CD4-positive, alpha-beta memory T cell (primary cell): ENCODE results near the gene TAF5. TPM values are rescaled to one million over a fixed set of nuclear protein-coding genes. Genes with fewer than 3 reads are reported as not detected.
"Not testable (repeated sequence)": the region's sequence is repeated elsewhere in the genome, so short reads cannot be mapped to it uniquely, and the experiment has no call there.

Experiments used
- CTCF ChIA-PET: fragments of 350-600 bp; sonication (Branson Sonifier 250); formaldehyde crosslinking; loops from one replicate; lab custom pipeline; 2021; ENCODE audit warnings: inconsistent platforms; ENCODE audit not compliant: partially characterized antibody; lab: Charles Lee
- POLR2A ChIA-PET: fragments of 350-600 bp; sonication (Branson Sonifier 250); formaldehyde crosslinking; loops from one replicate; lab custom pipeline; 2021; ENCODE audit not compliant: partially characterized antibody; lab: Charles Lee
- DNase-seq, 5 donors: peaks; one replicate each; pipeline versions ENCODE4 v3.0.0 to v3.0.0-alpha.2; 2020 to 2022; ENCODE audit warnings: mixed read lengths in 1 of 5
- H3K27ac ChIP-seq: one replicate; pipeline ENCODE4 v1.7.0; 2013; ENCODE audit warnings: low read depth, low read length
- H3K27me3 ChIP-seq: 2 replicates; pipeline ENCODE4 v1.7.0; 2013; ENCODE audit warnings: mild to moderate bottlenecking, low read length, moderate library complexity; ENCODE audit not compliant: insufficient read depth
- H3K36me3 ChIP-seq: 2 replicates; pipeline ENCODE4 v1.7.0; 2013; ENCODE audit warnings: mild to moderate bottlenecking, low read length, moderate library complexity; ENCODE audit not compliant: insufficient read depth
- H3K4me1 ChIP-seq: 2 replicates; pipeline ENCODE4 v1.7.0; 2013; ENCODE audit warnings: mild to moderate bottlenecking, low read length, moderate library complexity; ENCODE audit not compliant: insufficient read depth
- H3K4me3 ChIP-seq, 2 donors: one replicate each; pipeline ENCODE4 v1.7.0; 2013; ENCODE audit warnings: low read length in 2 of 2, mild to moderate bottlenecking in 1 of 2
- H3K9me3 ChIP-seq, 2 donors: one replicate each; pipeline ENCODE4 v1.7.0; 2013; ENCODE audit warnings: low read length in 2 of 2, control low read depth in 1 of 2; ENCODE audit not compliant: control insufficient read depth in 1 of 2
- H3K27ac Mint-ChIP-seq, 7 donors: one replicate each; pipeline ENCODE4 v1.8.0; 2020 to 2021; ENCODE audit warnings: mixed read lengths in 7 of 7, mild to moderate bottlenecking in 6 of 7, inconsistent platforms in 3 of 7, moderate library complexity in 3 of 7
- H3K27me3 Mint-ChIP-seq, 2 donors: one replicate each; pipeline ENCODE4 v1.8.0; 2020 to 2021; ENCODE audit warnings: mixed read lengths in 2 of 2
- H3K36me3 Mint-ChIP-seq, 2 donors: one replicate each; pipeline ENCODE4 v1.8.0; 2020 to 2021; ENCODE audit warnings: mixed read lengths in 2 of 2, inconsistent platforms in 1 of 2, mild to moderate bottlenecking in 1 of 2
- H3K4me1 Mint-ChIP-seq, 4 donors: one replicate each; pipeline ENCODE4 v1.8.0; 2020 to 2021; ENCODE audit warnings: mixed read lengths in 4 of 4, mild to moderate bottlenecking in 1 of 4
- H3K4me3 Mint-ChIP-seq, 8 donors: one replicate each; pipeline ENCODE4 v1.8.0; 2020 to 2021; ENCODE audit warnings: mixed read lengths in 8 of 8, mild to moderate bottlenecking in 7 of 8, moderate library complexity in 6 of 8, inconsistent platforms in 3 of 8
- H3K9me3 Mint-ChIP-seq, 8 donors: one replicate each; pipeline ENCODE4 v1.8.0; 2020 to 2021; ENCODE audit warnings: mixed read lengths in 8 of 8, mild to moderate bottlenecking in 5 of 8, inconsistent platforms in 3 of 8, moderate library complexity in 1 of 8
- intact Hi-C: fragments of 100-400 bp; cut with micrococcal nuclease; formaldehyde crosslinking; loops from one replicate; pipeline ENCODE4 v1.15.1; 2023
- polyA plus RNA-seq, 2 donors: library from polyadenylated mRNA; unstranded; fragments of 300-500 nt; fragmentation: Illumina TruSeq; gene quantifications; one replicate each; pipeline ENCODE4 v1.2.3, GENCODE V29; 2021
- total RNA-seq, 2 experiments: library from RNA; stranded (reverse); gene quantifications; one replicate each; pipeline ENCODE4 v1.2.3, GENCODE V29; 2021

Gene TAF5
- total and polyA plus RNA-seq, 4 experiments from 2014 or later: 2.5 to 7.9 (median 5.8) TPM

- not testable (repeated sequence) for H3K9me3 Mint-ChIP-seq
- CTCF ChIA-PET: interaction anchor here (1.1 to 8.2 kb wide), 17 partner anchors 9 to 567 kb away, joined by 3 to 268 read pairs (median 7); partner anchors contain the start of genes CALHM2, CALHM3 and NEURL1
- intact Hi-C loops: loop anchor here (1.0 to 2.0 kb wide), 3 partner anchors 65 to 176 kb away; no protein-coding TSS in a partner anchor
These were observed 49.3 kb downstream of the TAF5 start for GRCh38 chr10:103417148-103417469.

GRCh38 chr10:103417601-103418000, 49.8 kb downstream of the TAF5 start:
- Mint-ChIP-seq H3K27me3 (no peaks in the 10 kb centered on the region), H3K9me3 (no peaks in the 10 kb centered on the region), H3K4me1 (peaks cover 4 to 8% (median 5%) of the 10 kb centered on the region in 4 donors), H3K27ac (no peak overlapping the region), H3K4me3 (no peak overlapping the region), H3K36me3 (peaks cover 74 to 86% of the 10 kb centered on the region in 2 donors)
- intact Hi-C loops: loop anchor here (1.0 to 2.0 kb wide), 3 partner anchors 65 to 175 kb away; no protein-coding TSS in a partner anchor
- POLR2A ChIA-PET: interaction anchor here (0.5 to 2.4 kb wide), 4 partner anchors 29 to 69 kb away, joined by 3 to 13 read pairs (median 7); no protein-coding TSS in a partner anchor
- no peaks in the 10 kb centered on the region for H3K4me1 ChIP-seq
- no peak overlapping the region for H3K27ac ChIP-seq
- DNase-seq: no peak
- no peaks in the 10 kb centered on the region for H3K27me3 ChIP-seq
- no peak overlapping the region for H3K4me3 ChIP-seq
- H3K36me3 ChIP-seq: peaks cover 87% of the 10 kb centered on the region
- CTCF ChIA-PET: interaction anchor here (1.1 to 8.2 kb wide), 15 partner anchors 9 to 568 kb away, joined by 3 to 268 read pairs (median 9); partner anchors contain the start of genes CALHM2, CALHM3 and NEURL1
- no peaks in the 10 kb centered on the region for H3K9me3 ChIP-seq

More at GRCh38 chr10:103417148-103417469, 49.3 kb downstream of the TAF5 start:
- H3K27me3 Mint-ChIP-seq, H3K4me1 ChIP-seq, DNase-seq, H3K4me3 Mint-ChIP-seq, H3K4me3 ChIP-seq, H3K9me3 ChIP-seq, H3K27ac ChIP-seq, H3K4me1 Mint-ChIP-seq, H3K27me3 ChIP-seq: not testable (repeated sequence)
- peaks cover 85% of the 10 kb centered on the region for H3K36me3 ChIP-seq
- POLR2A ChIA-PET: interaction anchor here (1.1 to 2.4 kb wide), 4 partner anchors 30 to 69 kb away, joined by 3 to 13 read pairs (median 7); no protein-coding TSS in a partner anchor
- H3K27ac Mint-ChIP-seq: peak overlapping the region in 2 of 7 donors; percentile 4 to 69
- peaks cover 69 to 84% of the 10 kb centered on the region in 2 donors for H3K36me3 Mint-ChIP-seq

DNA sequence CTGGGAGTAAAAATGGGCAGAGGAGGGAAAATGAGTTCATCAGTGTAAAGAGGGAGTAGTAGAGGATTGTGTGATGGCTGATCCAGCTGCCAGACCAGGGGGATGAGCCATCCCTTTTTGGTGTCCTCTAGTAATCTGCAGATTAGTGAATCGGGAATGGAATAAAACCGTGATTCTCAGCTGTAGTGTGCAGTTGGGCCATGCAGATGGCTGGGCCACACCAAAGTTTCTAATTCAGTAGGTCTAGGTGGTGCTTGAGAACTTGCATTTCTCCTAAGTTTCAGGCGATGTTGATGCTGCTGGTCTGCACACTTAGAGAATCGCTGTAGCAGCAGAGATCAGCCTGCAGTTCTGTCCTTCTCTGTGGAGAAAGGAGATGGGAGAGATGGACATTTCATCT, 51.3 kb downstream of the TAF5 start:
- Mint-ChIP-seq H3K36me3 (peaks cover 74 to 86% of the 10 kb centered on the region in 2 donors), H3K27ac (no peak overlapping the region), H3K4me3 (no peak overlapping the region), H3K4me1 (peaks cover 4 to 8% (median 6%) of the 10 kb centered on the region in 4 donors), H3K9me3 (no peaks in the 10 kb centered on the region), H3K27me3 (no peaks in the 10 kb centered on the region)
- no peak overlapping the region for H3K27ac ChIP-seq
- H3K27me3 ChIP-seq: no peaks in the 10 kb centered on the region
- H3K36me3 ChIP-seq: peaks cover 86% of the 10 kb centered on the region
- POLR2A ChIA-PET: interaction anchor here (1.2 to 1.4 kb wide), 2 partner anchors 64 to 72 kb away, joined by 3 read pairs; no protein-coding TSS in a partner anchor
- H3K4me3 ChIP-seq: no peak overlapping the region
- DNase-seq: no peak
- CTCF ChIA-PET: interaction anchor here (1.0 to 8.2 kb wide), 6 partner anchors 10 to 267 kb away, joined by 3 to 268 read pairs (median 40); partner anchors contain the start of genes CALHM2 and CALHM3
- intact Hi-C loops: no loop called here
- H3K4me1 ChIP-seq: no peaks in the 10 kb centered on the region
- H3K9me3 ChIP-seq: no peaks in the 10 kb centered on the region

GRCh38 chr10:103423748-103424147, 56.0 kb downstream of the TAF5 start:
- H3K27ac Mint-ChIP-seq: peak overlapping the region in 3 of 7 donors; percentile 29 to 85 (median 39)
- Histone ChIP-seq H3K36me3 (peaks cover 60% of the 10 kb centered on the region), H3K27me3 (no peaks in the 10 kb centered on the region), H3K9me3 (no peaks in the 10 kb centered on the region), H3K4me1 (peaks cover 6% of the 10 kb centered on the region), H3K27ac (no peak overlapping the region), H3K4me3 (no peak overlapping the region)
- no peak for DNase-seq
- intact Hi-C loops: no loop called here
- H3K36me3 Mint-ChIP-seq: peaks cover 53 to 74% of the 10 kb centered on the region in 2 donors
- H3K9me3 Mint-ChIP-seq: no peaks in the 10 kb centered on the region
- H3K4me3 Mint-ChIP-seq: no peak overlapping the region
- no peaks in the 10 kb centered on the region for H3K27me3 Mint-ChIP-seq
- peaks cover 7 to 19% (median 14%) of the 10 kb centered on the region in 4 donors for H3K4me1 Mint-ChIP-seq
- CTCF ChIA-PET: interaction anchor here (0.6 to 1.3 kb wide), 4 partner anchors 10 to 62 kb away, joined by 3 to 4 read pairs (median 4); no protein-coding TSS in a partner anchor
- POLR2A ChIA-PET: no interaction called here

DNA sequence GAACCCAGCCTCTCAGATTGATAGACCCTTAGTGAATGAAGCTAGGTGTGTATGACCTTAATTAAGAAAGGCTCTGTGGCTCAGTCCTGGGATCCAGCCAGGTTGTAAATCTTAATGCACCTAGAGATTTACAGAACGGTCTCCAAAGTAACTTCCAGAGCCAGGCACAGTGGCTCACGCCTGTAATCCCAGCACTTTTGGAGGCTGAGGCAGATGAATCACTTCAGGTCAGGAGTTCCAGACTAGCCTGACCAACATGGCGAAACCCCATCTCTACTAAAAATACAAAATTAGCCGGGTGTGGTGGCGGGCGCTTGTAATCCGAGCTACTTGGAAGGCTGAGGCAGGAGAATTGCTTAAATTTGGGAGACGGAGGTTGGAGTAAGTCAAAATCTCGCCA, 60.1 kb downstream of the TAF5 start:
- intact Hi-C loops: no loop called here
- no peaks in the 10 kb centered on the region for H3K27me3 Mint-ChIP-seq
- H3K4me3 Mint-ChIP-seq: no peak overlapping the region
- peaks cover 21 to 51% (median 36%) of the 10 kb centered on the region in 4 donors for H3K4me1 Mint-ChIP-seq
- H3K9me3 ChIP-seq: no peaks in the 10 kb centered on the region
- H3K36me3 Mint-ChIP-seq: peaks cover 45 to 61% of the 10 kb centered on the region in 2 donors
- CTCF ChIA-PET: interaction anchor here (2.5 to 3.9 kb wide), 2 partner anchors 11 to 58 kb away, joined by 9 to 25 read pairs; no protein-coding TSS in a partner anchor
- H3K27ac ChIP-seq: no peak overlapping the region
- peaks cover 40% of the 10 kb centered on the region for H3K36me3 ChIP-seq
- H3K4me1 ChIP-seq: peaks cover 32% of the 10 kb centered on the region
- POLR2A ChIA-PET: interaction anchor here (1.4 kb wide), 1 partner anchor 24 kb away, joined by 4 read pairs; the partner anchor contains the start of gene CALHM2
- peaks cover 0 to 2% (median 0%) of the 10 kb centered on the region in 8 donors for H3K9me3 Mint-ChIP-seq
- H3K27me3 ChIP-seq: no peaks in the 10 kb centered on the region
- no peak for DNase-seq
- no peak overlapping the region for H3K4me3 ChIP-seq
- peak overlapping the region in 1 of 7 donors; percentile 38 for H3K27ac Mint-ChIP-seq

DNA sequence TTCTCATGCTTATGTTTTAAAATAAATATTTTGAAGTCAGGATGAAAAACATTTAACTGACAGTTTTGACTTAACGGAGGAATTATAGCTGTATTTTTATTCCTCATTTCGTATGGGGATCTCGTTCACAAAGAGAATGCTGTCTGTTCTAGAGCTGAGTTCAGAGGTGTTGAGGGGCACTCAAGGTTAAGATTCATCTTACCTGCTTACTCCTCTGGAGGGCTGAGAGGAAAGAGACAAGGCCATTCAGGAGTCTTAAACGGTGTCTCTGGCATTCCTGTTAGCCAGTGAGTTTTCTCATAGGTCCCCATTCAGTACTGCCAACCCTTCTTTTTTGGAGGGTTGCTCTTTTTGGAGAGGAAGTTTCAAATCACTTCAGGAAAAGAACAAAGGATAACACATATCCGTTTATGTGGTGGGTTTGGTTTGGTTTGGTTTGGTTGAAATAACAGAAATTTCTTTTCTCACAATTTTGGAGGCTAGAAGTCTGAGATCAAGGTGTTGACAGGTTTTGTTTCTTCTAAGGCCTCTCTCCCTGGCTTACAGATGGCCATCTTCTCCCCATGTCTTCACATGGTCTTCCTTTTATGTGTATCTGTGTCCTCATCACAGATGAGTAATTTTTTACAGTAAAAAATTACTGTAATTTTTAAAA, 61.3 kb downstream of the TAF5 start:
- Mint-ChIP-seq H3K36me3 (peaks cover 39 to 61% of the 10 kb centered on the region in 2 donors), H3K9me3 (peaks cover 0 to 2% (median 0%) of the 10 kb centered on the region in 8 donors), H3K4me3 (peak overlapping the region in 7 of 8 donors; percentile 13 to 77 (median 60)), H3K27me3 (no peaks in the 10 kb centered on the region), H3K27ac (peak overlapping the region; percentile 18 to 74 (median 60)), H3K4me1 (peaks cover 21 to 53% (median 36%) of the 10 kb centered on the region in 4 donors)
- no peak overlapping the region for H3K4me3 ChIP-seq
- intact Hi-C loops: no loop called here
- POLR2A ChIA-PET: no interaction called here
- H3K27ac ChIP-seq: no peak overlapping the region
- CTCF ChIA-PET: interaction anchor here (1.1 kb wide), 1 partner anchor 57 kb away, joined by 3 read pairs; no protein-coding TSS in a partner anchor
- H3K27me3 ChIP-seq: no peaks in the 10 kb centered on the region
- H3K4me1 ChIP-seq: peaks cover 32% of the 10 kb centered on the region
- DNase-seq: peak in 2 of 5 donors; percentile 11 to 12
- H3K36me3 ChIP-seq: peaks cover 38% of the 10 kb centered on the region
- H3K9me3 ChIP-seq: no peaks in the 10 kb centered on the region

DNA sequence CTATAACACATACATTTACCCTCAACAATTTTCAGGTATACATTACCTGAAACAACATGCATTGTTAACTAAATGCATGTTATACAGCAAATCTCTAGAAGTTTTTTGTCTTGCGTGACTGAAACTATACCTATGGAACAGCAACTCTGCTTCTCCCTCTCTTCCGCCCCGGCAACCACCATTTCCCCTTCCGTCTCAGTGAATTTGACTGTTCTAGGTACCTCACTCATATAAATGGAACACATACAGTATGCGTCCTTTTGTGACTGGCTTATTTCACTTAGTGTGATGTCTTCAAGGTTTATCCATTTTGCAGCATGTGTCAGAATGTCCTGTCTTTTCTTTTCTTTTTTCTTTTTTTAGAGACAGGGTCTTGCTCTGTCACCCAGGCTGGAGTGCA, 61.9 kb downstream of the TAF5 start:
- CTCF ChIA-PET: interaction anchor here (0.9 kb wide), 1 partner anchor 13 kb away, joined by 4 read pairs; no protein-coding TSS in a partner anchor
- H3K27me3 Mint-ChIP-seq: no peaks in the 10 kb centered on the region
- Histone ChIP-seq H3K9me3 (no peaks in the 10 kb centered on the region), H3K27me3 (no peaks in the 10 kb centered on the region), H3K27ac (no peak overlapping the region), H3K36me3 (peaks cover 39% of the 10 kb centered on the region), H3K4me3 (no peak overlapping the region), H3K4me1 (peaks cover 32% of the 10 kb centered on the region)
- peaks cover 21 to 53% (median 36%) of the 10 kb centered on the region in 4 donors for H3K4me1 Mint-ChIP-seq
- peak in 3 of 5 donors; percentile 9 to 24 (median 19) for DNase-seq
- peaks cover 0 to 2% (median 0%) of the 10 kb centered on the region in 8 donors for H3K9me3 Mint-ChIP-seq
- intact Hi-C loops: no loop called here
- peak overlapping the region; percentile 13 to 77 (median 60) for H3K4me3 Mint-ChIP-seq
- POLR2A ChIA-PET: no interaction called here
- peak overlapping the region in 5 of 7 donors; percentile 1 to 25 (median 20) for H3K27ac Mint-ChIP-seq
- H3K36me3 Mint-ChIP-seq: peaks cover 34 to 58% of the 10 kb centered on the region in 2 donors
